Measurements from ENCODE around the gene ANKRD10.

ANKRD10 gene

DNA sequence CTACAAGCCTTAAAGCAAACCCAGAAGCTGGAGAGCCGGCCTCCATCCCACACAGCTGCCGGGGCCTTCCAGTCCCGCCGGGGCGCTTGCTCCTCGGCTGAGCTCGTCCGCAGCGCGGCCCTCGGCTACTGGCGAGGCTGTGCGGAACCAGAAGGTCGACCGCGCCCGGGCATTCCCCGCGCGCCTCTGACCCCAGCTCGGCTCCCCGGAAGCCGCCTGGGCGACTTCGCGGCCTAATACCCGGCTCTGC, 863 bp downstream of the ANKRD10 start:
- no peak for TF ChIP-seq REST (IDR thresholded peaks at IDR 0.05; ENCODE audit: insufficient replicate concordance, low read depth)
- TF ChIP-seq SPI1 (IDR thresholded peaks at IDR 0.05; ENCODE audit: borderline replicate concordance, low read depth), result no peak
- DNase-seq (ENCODE audit: low read depth in 1 of 2, low spot score in 1 of 2), result no peak

DNA sequence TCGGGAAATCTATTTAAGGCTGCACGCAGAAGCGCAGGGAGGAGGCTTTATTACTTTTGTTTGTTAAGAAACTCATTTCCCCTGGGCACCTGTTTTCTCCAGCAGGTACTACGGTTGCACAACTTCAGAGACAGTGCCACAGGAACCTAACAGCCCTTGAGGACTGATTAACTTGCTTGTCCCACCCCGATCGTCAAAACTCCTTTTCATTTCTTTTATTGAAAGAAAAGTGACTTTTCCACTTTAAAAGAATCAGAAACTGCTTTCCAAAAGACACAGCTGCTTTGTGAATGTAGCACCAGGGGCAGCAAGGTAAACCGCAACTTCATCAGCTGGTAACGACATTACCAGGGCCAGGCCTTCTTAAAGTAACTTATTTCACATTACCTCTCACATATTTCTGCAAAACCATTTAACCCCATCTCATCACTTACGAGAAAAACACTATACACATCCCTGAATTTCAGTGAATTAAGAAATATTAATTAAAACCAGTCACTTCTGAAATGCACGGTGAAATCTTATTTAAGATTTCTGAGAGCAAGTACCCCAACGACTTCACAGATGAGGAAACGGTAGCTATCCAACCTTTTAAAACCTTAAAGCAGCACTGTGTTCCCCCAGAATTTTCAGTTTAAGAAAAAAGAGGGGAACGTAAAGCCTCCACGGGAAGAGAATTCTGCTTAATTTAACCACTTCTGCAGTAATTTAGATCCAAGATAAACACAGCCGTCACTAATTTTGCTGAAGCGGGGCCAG, 1.4 kb downstream of the ANKRD10 start:
- peak overlapping the region; percentile 100 for H3K27ac ChIP-seq (replicated peaks)
- no peak for TF ChIP-seq SPI1 (IDR thresholded peaks at IDR 0.05; ENCODE audit: borderline replicate concordance, low read depth)
- TF ChIP-seq, protein P1, sequence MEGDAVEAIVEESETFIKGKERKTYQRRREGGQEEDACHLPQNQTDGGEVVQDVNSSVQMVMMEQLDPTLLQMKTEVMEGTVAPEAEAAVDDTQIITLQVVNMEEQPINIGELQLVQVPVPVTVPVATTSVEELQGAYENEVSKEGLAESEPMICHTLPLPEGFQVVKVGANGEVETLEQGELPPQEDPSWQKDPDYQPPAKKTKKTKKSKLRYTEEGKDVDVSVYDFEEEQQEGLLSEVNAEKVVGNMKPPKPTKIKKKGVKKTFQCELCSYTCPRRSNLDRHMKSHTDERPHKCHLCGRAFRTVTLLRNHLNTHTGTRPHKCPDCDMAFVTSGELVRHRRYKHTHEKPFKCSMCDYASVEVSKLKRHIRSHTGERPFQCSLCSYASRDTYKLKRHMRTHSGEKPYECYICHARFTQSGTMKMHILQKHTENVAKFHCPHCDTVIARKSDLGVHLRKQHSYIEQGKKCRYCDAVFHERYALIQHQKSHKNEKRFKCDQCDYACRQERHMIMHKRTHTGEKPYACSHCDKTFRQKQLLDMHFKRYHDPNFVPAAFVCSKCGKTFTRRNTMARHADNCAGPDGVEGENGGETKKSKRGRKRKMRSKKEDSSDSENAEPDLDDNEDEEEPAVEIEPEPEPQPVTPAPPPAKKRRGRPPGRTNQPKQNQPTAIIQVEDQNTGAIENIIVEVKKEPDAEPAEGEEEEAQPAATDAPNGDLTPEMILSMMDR (IDR thresholded peaks at IDR 0.05; ENCODE audit: insufficient read depth, low read length), result no peak
- TF ChIP-seq POLR2AphosphoS5 (IDR thresholded peaks at IDR 0.05; ENCODE audit: low read depth), result no peak
- no peak for TF ChIP-seq REST (IDR thresholded peaks at IDR 0.05; ENCODE audit: insufficient replicate concordance, low read depth)
- TF ChIP-seq GABPA (IDR thresholded peaks at IDR 0.05; ENCODE audit: low read depth), result no peak
- peak in 1 of 2 experiments; percentile 33 for DNase-seq (ENCODE audit: low read depth in 1 of 2, low spot score in 1 of 2)

More for the DNA sequence above, 863 bp downstream of the ANKRD10 start:
- peak overlapping the region; percentile 84 for H3K4me3 ChIP-seq (replicated peaks; ENCODE audit: insufficient read depth, low read length)
- H3K27ac ChIP-seq (replicated peaks), result peak overlapping the region; percentile 100
- H3K27me3 ChIP-seq (ENCODE audit: insufficient read depth, poor library complexity, severe bottlenecking), result no peaks in the 10 kb centered on the region

DNA sequence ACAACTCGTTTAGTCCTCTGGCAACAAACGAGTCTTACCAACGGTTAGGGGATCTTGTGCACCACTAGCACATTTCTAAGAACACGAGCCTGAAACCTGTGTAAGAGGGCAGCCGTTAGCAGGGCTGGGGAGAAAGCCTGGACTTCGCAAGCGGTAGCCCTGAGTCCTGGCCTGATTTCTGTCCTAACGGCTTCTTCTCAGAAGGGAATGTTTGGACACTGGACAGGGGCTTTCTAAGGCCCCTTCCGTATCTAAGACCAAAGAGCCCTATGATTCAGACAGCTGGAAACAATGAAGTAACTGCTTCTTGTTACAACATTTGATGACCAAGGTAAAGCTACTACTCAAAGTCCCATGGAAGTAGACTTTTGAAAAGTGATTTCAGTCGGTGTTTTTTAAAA, 2.2 kb downstream of the ANKRD10 start:
- Histone ChIP-seq H3K27ac (replicated peaks) (peak overlapping the region; percentile 100), H3K4me3 (replicated peaks; ENCODE audit: insufficient read depth, low read length) (peak overlapping the region; percentile 9; the same call in 1 of the 2 replicates), H3K27me3 (ENCODE audit: insufficient read depth, poor library complexity, severe bottlenecking) (no peaks in the 10 kb centered on the region)
- DNase-seq (ENCODE audit: low read depth in 1 of 2, low spot score in 1 of 2), result peak in 1 of 2 experiments; percentile 11
- TF ChIP-seq SPI1 (IDR thresholded peaks at IDR 0.05; ENCODE audit: borderline replicate concordance, low read depth) (no peak), GABPA (IDR thresholded peaks at IDR 0.05; ENCODE audit: low read depth) (no peak), REST (IDR thresholded peaks at IDR 0.05; ENCODE audit: insufficient replicate concordance, low read depth) (no peak), POLR2AphosphoS5 (IDR thresholded peaks at IDR 0.05; ENCODE audit: low read depth) (no peak)
- TF ChIP-seq, protein P1 (IDR thresholded peaks at IDR 0.05; ENCODE audit: insufficient read depth, low read length), result no peak

More for the DNA sequence above, 1.4 kb downstream of the ANKRD10 start:
- H3K27me3 ChIP-seq (ENCODE audit: insufficient read depth, poor library complexity, severe bottlenecking), result no peaks in the 10 kb centered on the region
- H3K4me3 ChIP-seq (replicated peaks; ENCODE audit: insufficient read depth, low read length), result peak overlapping the region; percentile 84

Data from HL-60 (cell line).